ENCODE data around the gene PIK3CB.
A peak's percentile ranks its signal among the peaks of the same experiment; 100 is the strongest.

Gene PIK3CB

GRCh38 chr3:138688871-138689299, 145.8 kb downstream of the PIK3CB start:
- peak overlapping the region; percentile 13 for H3K4me3 ChIP-seq (IDR thresholded peaks at IDR 0.05; ENCODE audit: insufficient read depth, low read depth, low read length)
- no peaks in the 10 kb centered on the region for H4K20me1 ChIP-seq (ENCODE audit: insufficient read depth)
- peak overlapping the region; percentile 21; the same call in 1 of the 2 replicates for H3K9ac ChIP-seq
- H3K27me3 ChIP-seq (ENCODE audit: insufficient read depth, low read depth), result no peaks in the 10 kb centered on the region
- peak; percentile 42 for TF ChIP-seq CTCF (conservative IDR thresholded peaks at IDR 0.05; ENCODE audit: low read depth, low read length)
- peak overlapping the region; percentile 48 for H2AFZ ChIP-seq (ENCODE audit: low read depth)
- no peaks in the 10 kb centered on the region for H3K79me2 ChIP-seq (ENCODE audit: insufficient read depth, low read depth)
- H3K4me2 ChIP-seq, result peak overlapping the region; percentile 71
- H3K27ac ChIP-seq, result peak overlapping the region; percentile 88
- peaks cover 89% of the 10 kb centered on the region for H3K4me1 ChIP-seq (ENCODE audit: low read depth, poor library complexity, severe bottlenecking)
- H3K36me3 ChIP-seq (ENCODE audit: insufficient read depth), result no peaks in the 10 kb centered on the region

- Histone ChIP-seq H3K9ac (peak overlapping the region; percentile 39), H3K4me2 (peak overlapping the region; percentile 71), H3K27ac (peak overlapping the region; percentile 88), H3K36me3 (ENCODE audit: insufficient read depth) (no peaks in the 10 kb centered on the region), H3K27me3 (ENCODE audit: insufficient read depth, low read depth) (no peaks in the 10 kb centered on the region), H2AFZ (ENCODE audit: low read depth) (no peak overlapping the region), H3K4me3 (IDR thresholded peaks at IDR 0.05; ENCODE audit: insufficient read depth, low read depth, low read length) (peak overlapping the region; percentile 77), H3K79me2 (ENCODE audit: insufficient read depth, low read depth) (no peaks in the 10 kb centered on the region), H3K4me1 (ENCODE audit: low read depth, poor library complexity, severe bottlenecking) (peaks cover 79% of the 10 kb centered on the region), H4K20me1 (ENCODE audit: insufficient read depth) (no peaks in the 10 kb centered on the region)
- TF ChIP-seq CTCF (conservative IDR thresholded peaks at IDR 0.05; ENCODE audit: low read depth, low read length), result no peak
These were observed 147.5 kb downstream of the PIK3CB start for GRCh38 chr3:138687236-138687635.

- Histone ChIP-seq H3K27ac (peak overlapping the region; percentile 88), H3K79me2 (ENCODE audit: insufficient read depth, low read depth) (no peaks in the 10 kb centered on the region), H4K20me1 (ENCODE audit: insufficient read depth) (no peaks in the 10 kb centered on the region), H3K9ac (peak overlapping the region; percentile 39), H2AFZ (ENCODE audit: low read depth) (no peak overlapping the region), H3K4me2 (peak overlapping the region; percentile 71), H3K4me1 (ENCODE audit: low read depth, poor library complexity, severe bottlenecking) (peaks cover 75% of the 10 kb centered on the region), H3K27me3 (ENCODE audit: insufficient read depth, low read depth) (no peaks in the 10 kb centered on the region), H3K36me3 (ENCODE audit: insufficient read depth) (no peaks in the 10 kb centered on the region), H3K4me3 (IDR thresholded peaks at IDR 0.05; ENCODE audit: insufficient read depth, low read depth, low read length) (peak overlapping the region; percentile 77)
- no peak for TF ChIP-seq CTCF (conservative IDR thresholded peaks at IDR 0.05; ENCODE audit: low read depth, low read length)
These were observed 147.9 kb downstream of the PIK3CB start for GRCh38 chr3:138686771-138687221.

- H3K9ac ChIP-seq, result no peak overlapping the region
- H4K20me1 ChIP-seq (ENCODE audit: insufficient read depth), result no peaks in the 10 kb centered on the region
- no peak overlapping the region for H3K4me2 ChIP-seq
- H3K4me3 ChIP-seq (IDR thresholded peaks at IDR 0.05; ENCODE audit: insufficient read depth, low read depth, low read length), result no peak overlapping the region
- TF ChIP-seq CTCF (conservative IDR thresholded peaks at IDR 0.05; ENCODE audit: low read depth, low read length), result no peak
- no peaks in the 10 kb centered on the region for H3K79me2 ChIP-seq (ENCODE audit: insufficient read depth, low read depth)
- peaks cover 51% of the 10 kb centered on the region for H3K4me1 ChIP-seq (ENCODE audit: low read depth, poor library complexity, severe bottlenecking)
- no peaks in the 10 kb centered on the region for H3K36me3 ChIP-seq (ENCODE audit: insufficient read depth)
- H2AFZ ChIP-seq (ENCODE audit: low read depth), result no peak overlapping the region
- H3K27ac ChIP-seq, result no peak overlapping the region
- H3K27me3 ChIP-seq (ENCODE audit: insufficient read depth, low read depth), result no peaks in the 10 kb centered on the region
These were observed 150.3 kb downstream of the PIK3CB start for GRCh38 chr3:138684396-138684795.

All from KMS-11 (cell line).